CD4-positive, alpha-beta T cell treated with Interleukin-1 beta for 1 hour (primary cell): Measurements from ENCODE around the gene TPGS2.
"Not testable (repeated sequence)": the region's sequence is repeated elsewhere in the genome, so short reads cannot be mapped to it uniquely, and the experiment has no call there.

ENCODE experiments used
- DNase-seq, 2 donors: peaks; one replicate each; pipeline ENCODE4 v3.0.0-alpha.2; 2020 to 2022

Gene TPGS2

GRCh38 chr18:36821681-36822080 is 7.1 kb downstream of the TPGS2 start:
- DNase-seq, result no peak

GRCh38 chr18:36819621-36820020 is 9.2 kb downstream of the TPGS2 start:
- DNase-seq, result no peak

GRCh38 chr18:36818652-36819051 is 10.2 kb downstream of the TPGS2 start:
- DNase-seq, result no peak

- DNase-seq, result no peak
Observed at GRCh38 chr18:36817039-36817438, 11.8 kb downstream of the TPGS2 start.

GRCh38 chr18:36816096-36816495 is 12.7 kb downstream of the TPGS2 start:
- not testable (repeated sequence) for DNase-seq

- DNase-seq, result no peak
Observed at GRCh38 chr18:36814994-36815393, 13.8 kb downstream of the TPGS2 start.

GRCh38 chr18:36813824-36814223 is 15.0 kb downstream of the TPGS2 start:
- no peak for DNase-seq

GRCh38 chr18:36813101-36813775 is 15.6 kb downstream of the TPGS2 start:
- DNase-seq, result no peak

GRCh38 chr18:36812678-36813077 is 16.1 kb downstream of the TPGS2 start:
- no peak for DNase-seq

- DNase-seq, result no peak
Observed at GRCh38 chr18:36811955-36812354, 16.8 kb downstream of the TPGS2 start.

GRCh38 chr18:36811430-36811829 is 17.4 kb downstream of the TPGS2 start:
- DNase-seq, result no peak

GRCh38 chr18:36809590-36810381 is 19.0 kb downstream of the TPGS2 start:
- DNase-seq, result peak; percentile 41 to 70

GRCh38 chr18:36808681-36809080 is 20.1 kb downstream of the TPGS2 start:
- DNase-seq, result no peak

- DNase-seq, result no peak
Observed at GRCh38 chr18:36805105-36805504, 23.7 kb downstream of the TPGS2 start.

GRCh38 chr18:36798738-36799473 is 29.9 kb downstream of the TPGS2 start:
- DNase-seq, result no peak

GRCh38 chr18:36792634-36793283 is 36.0 kb downstream of the TPGS2 start:
- DNase-seq, result no peak

- no peak for DNase-seq
Observed at GRCh38 chr18:36786686-36787085, 42.1 kb downstream of the TPGS2 start.

- DNase-seq, result no peak
Observed at GRCh38 chr18:36783792-36784191, 45.0 kb downstream of the TPGS2 start.

GRCh38 chr18:36782710-36783109 is 46.1 kb downstream of the TPGS2 start:
- no peak for DNase-seq

- DNase-seq, result no peak
Observed at GRCh38 chr18:36780748-36781147, 48.1 kb downstream of the TPGS2 start.

- no peak for DNase-seq
Observed at GRCh38 chr18:36777566-36777965, 51.2 kb downstream of the TPGS2 start.

- DNase-seq, result no peak
Observed at GRCh38 chr18:36776650-36777049, 52.2 kb downstream of the TPGS2 start.

- DNase-seq, result no peak
Observed at GRCh38 chr18:36775396-36775795, 53.4 kb downstream of the TPGS2 start.
